ENCODE data around the gene SGPL1. TPM values are rescaled to one million over a fixed set of nuclear protein-coding genes. Genes with fewer than 3 reads are reported as not detected.

Gene SGPL1
- total RNA-seq, 1 experiment from 2014 or later: 69.4 TPM

DNA sequence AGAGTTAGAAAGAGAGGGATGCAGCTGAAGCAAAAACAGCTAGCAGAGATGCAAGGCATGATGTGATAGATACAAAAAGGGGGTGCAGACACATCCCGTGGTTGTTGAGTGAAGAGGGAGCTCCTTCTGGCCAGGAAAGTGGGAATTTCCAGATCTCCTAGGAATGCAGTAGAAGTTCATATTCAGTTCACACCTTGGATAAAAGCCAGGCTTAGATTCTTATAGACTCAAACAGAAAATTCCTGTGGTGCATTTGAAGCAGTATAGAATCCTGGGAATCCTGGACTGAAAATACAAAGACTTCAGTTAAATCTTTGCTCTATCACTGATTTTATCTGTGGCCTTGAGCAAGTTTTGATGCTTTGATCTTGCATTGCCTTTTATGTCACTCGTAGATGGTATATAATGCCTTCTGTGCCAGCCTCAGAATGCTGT, 33.9 kb downstream of the SGPL1 start:
- Histone ChIP-seq H3K9me3 (ENCODE audit: control insufficient read depth in 1 of 2, insufficient read depth in 1 of 2, low read depth in 1 of 2, low read length in 2 of 2) (no peaks in the 10 kb centered on the region), H3K4me1 (ENCODE audit: control insufficient read depth in 1 of 2, insufficient read depth in 2 of 2, low read length in 2 of 2) (peaks cover 12 to 31% of the 10 kb centered on the region in 2 experiments; a peak in 3 of 4 replicates), H3K36me3 (ENCODE audit: control insufficient read depth in 1 of 2, insufficient read depth in 2 of 2, low read length in 2 of 2) (peaks cover 2 to 19% of the 10 kb centered on the region in 2 experiments; a peak in 3 of 4 replicates), H3K79me2 (ENCODE audit: insufficient read depth, low read length) (peaks cover 6% of the 10 kb centered on the region; the same call in 1 of the 2 replicates), H3K9ac (ENCODE audit: low read length) (no peak overlapping the region; the same call in 1 of the 2 replicates), H3K4me2 (ENCODE audit: low read length) (peak overlapping the region; percentile 40), H3K4me3 (replicated peaks in 1 of 2; ENCODE audit: low read depth in 1 of 2, low read length in 2 of 2) (no peak overlapping the region), H3K27me3 (ENCODE audit: insufficient read depth, low read length) (no peaks in the 10 kb centered on the region), H4K20me1 (ENCODE audit: insufficient read depth) (no peaks in the 10 kb centered on the region), H3K27ac (ENCODE audit: low read depth, low read length) (no peak overlapping the region; the same call in 1 of the 2 replicates), H2AFZ (ENCODE audit: low read depth, low read length, poor library complexity, severe bottlenecking) (no peak overlapping the region), H3K9me2 (ENCODE audit: insufficient read depth) (no peaks in the 10 kb centered on the region)
- peak; percentile 54; the same call in 1 of the 2 replicates for ATAC-seq
- CTCF ChIA-PET: no interaction called here
- RAD21 ChIA-PET (ENCODE audit: low non-redundant PET in 1 of 2, low total read pairs in 2 of 2, uncharacterized antibody in 2 of 2, unreplicated experiment in 2 of 2): no interaction called here
- POLR2A ChIA-PET: no interaction called here
- intact Hi-C loops (cut with micrococcal nuclease): no loop called here
- TF ChIP-seq, protein P1, sequence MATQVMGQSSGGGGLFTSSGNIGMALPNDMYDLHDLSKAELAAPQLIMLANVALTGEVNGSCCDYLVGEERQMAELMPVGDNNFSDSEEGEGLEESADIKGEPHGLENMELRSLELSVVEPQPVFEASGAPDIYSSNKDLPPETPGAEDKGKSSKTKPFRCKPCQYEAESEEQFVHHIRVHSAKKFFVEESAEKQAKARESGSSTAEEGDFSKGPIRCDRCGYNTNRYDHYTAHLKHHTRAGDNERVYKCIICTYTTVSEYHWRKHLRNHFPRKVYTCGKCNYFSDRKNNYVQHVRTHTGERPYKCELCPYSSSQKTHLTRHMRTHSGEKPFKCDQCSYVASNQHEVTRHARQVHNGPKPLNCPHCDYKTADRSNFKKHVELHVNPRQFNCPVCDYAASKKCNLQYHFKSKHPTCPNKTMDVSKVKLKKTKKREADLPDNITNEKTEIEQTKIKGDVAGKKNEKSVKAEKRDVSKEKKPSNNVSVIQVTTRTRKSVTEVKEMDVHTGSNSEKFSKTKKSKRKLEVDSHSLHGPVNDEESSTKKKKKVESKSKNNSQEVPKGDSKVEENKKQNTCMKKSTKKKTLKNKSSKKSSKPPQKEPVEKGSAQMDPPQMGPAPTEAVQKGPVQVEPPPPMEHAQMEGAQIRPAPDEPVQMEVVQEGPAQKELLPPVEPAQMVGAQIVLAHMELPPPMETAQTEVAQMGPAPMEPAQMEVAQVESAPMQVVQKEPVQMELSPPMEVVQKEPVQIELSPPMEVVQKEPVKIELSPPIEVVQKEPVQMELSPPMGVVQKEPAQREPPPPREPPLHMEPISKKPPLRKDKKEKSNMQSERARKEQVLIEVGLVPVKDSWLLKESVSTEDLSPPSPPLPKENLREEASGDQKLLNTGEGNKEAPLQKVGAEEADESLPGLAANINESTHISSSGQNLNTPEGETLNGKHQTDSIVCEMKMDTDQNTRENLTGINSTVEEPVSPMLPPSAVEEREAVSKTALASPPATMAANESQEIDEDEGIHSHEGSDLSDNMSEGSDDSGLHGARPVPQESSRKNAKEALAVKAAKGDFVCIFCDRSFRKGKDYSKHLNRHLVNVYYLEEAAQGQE (IDR thresholded peaks at IDR 0.05; ENCODE audit: low read depth): no peak
- TF ChIP-seq ZFX (IDR thresholded peaks at IDR 0.05) (no peak), SRF (IDR thresholded peaks at IDR 0.05; ENCODE audit: low read depth) (no peak), ELF1 (IDR thresholded peaks at IDR 0.05; ENCODE audit: borderline replicate concordance, low read depth) (no peak), JUND (IDR thresholded peaks at IDR 0.05) (no peak), EGR1 (IDR thresholded peaks at IDR 0.05; ENCODE audit: low read depth) (no peak), EZH2phosphoT487 (IDR thresholded peaks at IDR 0.05; ENCODE audit: borderline replicate concordance) (no peak), RAD21 (IDR thresholded peaks at IDR 0.05; ENCODE audit: low read depth) (no peak), ZNF274 (IDR thresholded peaks at IDR 0.05; ENCODE audit: low read depth, low read length) (no peak), ATF3 (IDR thresholded peaks at IDR 0.05) (no peak), TCF7L2 (IDR thresholded peaks at IDR 0.05; ENCODE audit: borderline replicate concordance, extremely low read depth, insufficient read depth, insufficient read length) (no peak), SIN3A (IDR thresholded peaks at IDR 0.05; ENCODE audit: low read depth) (no peak), POLR2A (IDR thresholded peaks at IDR 0.05; ENCODE audit: borderline replicate concordance, extremely low read depth, insufficient read depth, insufficient read length) (no peak), CBX3 (IDR thresholded peaks at IDR 0.05; ENCODE audit: low read depth) (no peak), FOSL1 (IDR thresholded peaks at IDR 0.05; ENCODE audit: low read depth) (no peak)
- TF ChIP-seq, protein P2, sequence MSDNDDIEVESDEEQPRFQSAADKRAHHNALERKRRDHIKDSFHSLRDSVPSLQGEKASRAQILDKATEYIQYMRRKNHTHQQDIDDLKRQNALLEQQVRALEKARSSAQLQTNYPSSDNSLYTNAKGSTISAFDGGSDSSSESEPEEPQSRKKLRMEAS (IDR thresholded peaks at IDR 0.05): no peak
- TF ChIP-seq, protein P3, sequence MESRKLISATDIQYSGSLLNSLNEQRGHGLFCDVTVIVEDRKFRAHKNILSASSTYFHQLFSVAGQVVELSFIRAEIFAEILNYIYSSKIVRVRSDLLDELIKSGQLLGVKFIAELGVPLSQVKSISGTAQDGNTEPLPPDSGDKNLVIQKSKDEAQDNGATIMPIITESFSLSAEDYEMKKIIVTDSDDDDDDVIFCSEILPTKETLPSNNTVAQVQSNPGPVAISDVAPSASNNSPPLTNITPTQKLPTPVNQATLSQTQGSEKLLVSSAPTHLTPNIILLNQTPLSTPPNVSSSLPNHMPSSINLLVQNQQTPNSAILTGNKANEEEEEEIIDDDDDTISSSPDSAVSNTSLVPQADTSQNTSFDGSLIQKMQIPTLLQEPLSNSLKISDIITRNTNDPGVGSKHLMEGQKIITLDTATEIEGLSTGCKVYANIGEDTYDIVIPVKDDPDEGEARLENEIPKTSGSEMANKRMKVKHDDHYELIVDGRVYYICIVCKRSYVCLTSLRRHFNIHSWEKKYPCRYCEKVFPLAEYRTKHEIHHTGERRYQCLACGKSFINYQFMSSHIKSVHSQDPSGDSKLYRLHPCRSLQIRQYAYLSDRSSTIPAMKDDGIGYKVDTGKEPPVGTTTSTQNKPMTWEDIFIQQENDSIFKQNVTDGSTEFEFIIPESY (IDR thresholded peaks at IDR 0.05; ENCODE audit: extremely low read depth, insufficient replicate concordance, low read length): no peak
- BruUV-seq (replicated peaks): no TSS peak
- no peak for DNase-seq (ENCODE audit: low read depth, low spot score)

All from HCT116 (cell line).